Measurements from ENCODE around the gene NPAS3. TPM values are rescaled to one million over a fixed set of nuclear protein-coding genes. Genes with fewer than 3 reads are reported as not detected.

Gene NPAS3
- total and polyA plus RNA-seq, 2 donors (not counting 1 experiment from before 2014, with no cell fraction given) = 0.10 to 0.50 TPM

DNA sequence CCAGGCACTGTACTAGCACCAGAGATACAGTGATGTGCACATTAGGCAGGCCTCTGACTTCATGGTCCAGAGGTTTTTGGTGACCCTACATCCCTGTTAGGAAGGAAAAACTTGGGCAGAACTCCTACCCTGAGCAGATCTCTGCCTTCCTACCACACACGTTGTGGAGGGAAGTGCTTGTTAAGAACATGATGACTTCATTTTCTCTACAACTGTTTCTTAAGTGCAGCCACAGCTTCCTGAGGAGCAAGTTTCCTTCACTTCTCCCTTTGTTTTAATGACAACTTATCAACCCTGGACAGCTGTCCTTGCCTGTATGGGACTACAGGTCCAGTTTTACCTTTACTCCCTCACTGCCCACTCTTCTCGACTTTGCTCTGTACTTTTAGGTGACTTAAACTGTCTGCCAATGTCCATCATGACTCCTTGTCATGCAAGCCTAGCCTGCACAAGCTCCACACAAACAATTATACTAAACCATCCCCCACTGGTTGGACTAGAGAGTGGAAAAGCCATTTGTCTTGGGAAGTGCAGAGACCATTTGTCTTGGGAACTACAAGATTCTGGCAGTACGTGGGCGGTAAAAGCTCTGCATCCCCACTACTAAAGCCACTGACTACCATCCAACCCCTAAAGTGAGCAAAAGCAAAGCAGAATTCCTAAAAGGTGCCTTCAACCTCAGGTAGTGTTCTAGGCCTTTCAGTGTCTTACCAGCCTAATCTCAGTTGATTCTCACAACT lies 652.4 kb downstream of the NPAS3 start:
- H3K9me3 ChIP-seq (ENCODE audit: control insufficient read depth, insufficient read depth, low read depth, low read length) = no peaks in the 10 kb centered on the region
- H4K20me1 ChIP-seq (ENCODE audit: control insufficient read depth, extremely low read depth, insufficient read depth, low read length) = no peaks in the 10 kb centered on the region
- H3K4me2 ChIP-seq (ENCODE audit: extremely low read depth, insufficient read depth, low read length) = no peak overlapping the region
- H3K4me1 ChIP-seq (ENCODE audit: control insufficient read depth, extremely low read depth, insufficient read depth, low read length) = no peaks in the 10 kb centered on the region
- H3K4me3 ChIP-seq (replicated peaks in 1 of 4; ENCODE audit: control extremely low read depth in 1 of 4, insufficient read depth in 1 of 4, low read depth in 3 of 4, low read length in 4 of 4) = no peak overlapping the region
- no peak overlapping the region for H3K9ac ChIP-seq (ENCODE audit: insufficient read depth, low read length)
- no peaks in the 10 kb centered on the region for H3K36me3 ChIP-seq (ENCODE audit: control insufficient read depth, insufficient read depth, low read length)
- H3K27me3 ChIP-seq (ENCODE audit: control insufficient read depth, insufficient read depth, low read length) = no peaks in the 10 kb centered on the region
- TF ChIP-seq, protein P1, sequence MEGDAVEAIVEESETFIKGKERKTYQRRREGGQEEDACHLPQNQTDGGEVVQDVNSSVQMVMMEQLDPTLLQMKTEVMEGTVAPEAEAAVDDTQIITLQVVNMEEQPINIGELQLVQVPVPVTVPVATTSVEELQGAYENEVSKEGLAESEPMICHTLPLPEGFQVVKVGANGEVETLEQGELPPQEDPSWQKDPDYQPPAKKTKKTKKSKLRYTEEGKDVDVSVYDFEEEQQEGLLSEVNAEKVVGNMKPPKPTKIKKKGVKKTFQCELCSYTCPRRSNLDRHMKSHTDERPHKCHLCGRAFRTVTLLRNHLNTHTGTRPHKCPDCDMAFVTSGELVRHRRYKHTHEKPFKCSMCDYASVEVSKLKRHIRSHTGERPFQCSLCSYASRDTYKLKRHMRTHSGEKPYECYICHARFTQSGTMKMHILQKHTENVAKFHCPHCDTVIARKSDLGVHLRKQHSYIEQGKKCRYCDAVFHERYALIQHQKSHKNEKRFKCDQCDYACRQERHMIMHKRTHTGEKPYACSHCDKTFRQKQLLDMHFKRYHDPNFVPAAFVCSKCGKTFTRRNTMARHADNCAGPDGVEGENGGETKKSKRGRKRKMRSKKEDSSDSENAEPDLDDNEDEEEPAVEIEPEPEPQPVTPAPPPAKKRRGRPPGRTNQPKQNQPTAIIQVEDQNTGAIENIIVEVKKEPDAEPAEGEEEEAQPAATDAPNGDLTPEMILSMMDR (conservative IDR thresholded peaks at IDR 0.05 in 1 of 2, IDR thresholded peaks at IDR 0.05 in 1 of 2; ENCODE audit: low read depth in 1 of 2, low read length in 2 of 2) = no peak
- TF ChIP-seq EZH2 (IDR thresholded peaks at IDR 0.05; ENCODE audit: low read length, missing control alignments) = no peak
- H3K79me2 ChIP-seq (ENCODE audit: control insufficient read depth, insufficient read depth, low read length) = no peaks in the 10 kb centered on the region
- H3K27ac ChIP-seq (ENCODE audit: insufficient read depth, low read length) = no peak overlapping the region
- H2AFZ ChIP-seq (ENCODE audit: low read length) = no peak overlapping the region
- DNase-seq (ENCODE audit: low read depth in 2 of 2) = peak in 1 of 2 donors; percentile 81

DNA sequence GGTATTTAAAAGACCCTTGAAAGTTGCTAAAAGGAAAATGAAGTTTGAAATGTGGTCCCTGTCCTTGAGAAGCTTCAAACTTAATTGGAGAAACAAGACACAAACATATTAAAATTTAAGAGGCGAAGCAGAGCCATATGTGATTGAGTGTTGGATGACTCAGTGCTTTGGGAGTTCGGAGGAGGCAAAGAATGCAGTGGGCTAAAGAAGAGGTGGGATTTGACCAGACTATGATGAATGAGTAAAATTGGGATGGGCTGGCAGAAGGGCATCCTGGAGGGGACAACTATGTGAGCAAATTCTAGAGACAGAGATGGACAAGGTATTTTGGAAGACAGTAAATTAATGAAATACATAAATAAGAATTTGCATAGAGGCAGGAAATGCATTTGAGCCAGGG lies 653.6 kb downstream of the NPAS3 start:
- no peaks in the 10 kb centered on the region for H3K4me1 ChIP-seq (ENCODE audit: control insufficient read depth, extremely low read depth, insufficient read depth, low read length)
- TF ChIP-seq, protein P1 (conservative IDR thresholded peaks at IDR 0.05 in 1 of 2, IDR thresholded peaks at IDR 0.05 in 1 of 2; ENCODE audit: low read depth in 1 of 2, low read length in 2 of 2) = no peak
- TF ChIP-seq EZH2 (IDR thresholded peaks at IDR 0.05; ENCODE audit: low read length, missing control alignments) = no peak
- H2AFZ ChIP-seq (ENCODE audit: low read length) = no peak overlapping the region
- no peak overlapping the region for H3K4me2 ChIP-seq (ENCODE audit: extremely low read depth, insufficient read depth, low read length)
- no peak overlapping the region for H3K4me3 ChIP-seq (replicated peaks in 1 of 4; ENCODE audit: control extremely low read depth in 1 of 4, insufficient read depth in 1 of 4, low read depth in 3 of 4, low read length in 4 of 4)
- no peaks in the 10 kb centered on the region for H3K27me3 ChIP-seq (ENCODE audit: control insufficient read depth, insufficient read depth, low read length)
- H3K27ac ChIP-seq (ENCODE audit: insufficient read depth, low read length) = no peak overlapping the region
- H4K20me1 ChIP-seq (ENCODE audit: control insufficient read depth, extremely low read depth, insufficient read depth, low read length) = no peaks in the 10 kb centered on the region
- H3K9ac ChIP-seq (ENCODE audit: insufficient read depth, low read length) = no peak overlapping the region
- no peaks in the 10 kb centered on the region for H3K79me2 ChIP-seq (ENCODE audit: control insufficient read depth, insufficient read depth, low read length)
- no peaks in the 10 kb centered on the region for H3K36me3 ChIP-seq (ENCODE audit: control insufficient read depth, insufficient read depth, low read length)
- peak in 1 of 2 donors; percentile 83 for DNase-seq (ENCODE audit: low read depth in 2 of 2)
- no peaks in the 10 kb centered on the region for H3K9me3 ChIP-seq (ENCODE audit: control insufficient read depth, insufficient read depth, low read depth, low read length)

- Histone ChIP-seq H3K4me1 (ENCODE audit: control insufficient read depth, extremely low read depth, insufficient read depth, low read length) (no peaks in the 10 kb centered on the region), H3K27ac (ENCODE audit: insufficient read depth, low read length) (no peak overlapping the region), H3K36me3 (ENCODE audit: control insufficient read depth, insufficient read depth, low read length) (no peaks in the 10 kb centered on the region), H3K9me3 (ENCODE audit: control insufficient read depth, insufficient read depth, low read depth, low read length) (no peaks in the 10 kb centered on the region), H3K79me2 (ENCODE audit: control insufficient read depth, insufficient read depth, low read length) (no peaks in the 10 kb centered on the region), H2AFZ (ENCODE audit: low read length) (no peak overlapping the region), H3K4me2 (ENCODE audit: extremely low read depth, insufficient read depth, low read length) (no peak overlapping the region), H3K27me3 (ENCODE audit: control insufficient read depth, insufficient read depth, low read length) (no peaks in the 10 kb centered on the region), H3K9ac (ENCODE audit: insufficient read depth, low read length) (no peak overlapping the region), H4K20me1 (ENCODE audit: control insufficient read depth, extremely low read depth, insufficient read depth, low read length) (no peaks in the 10 kb centered on the region), H3K4me3 (replicated peaks in 1 of 4; ENCODE audit: control extremely low read depth in 1 of 4, insufficient read depth in 1 of 4, low read depth in 3 of 4, low read length in 4 of 4) (no peak overlapping the region)
- TF ChIP-seq, protein P1 (conservative IDR thresholded peaks at IDR 0.05 in 1 of 2, IDR thresholded peaks at IDR 0.05 in 1 of 2; ENCODE audit: low read depth in 1 of 2, low read length in 2 of 2) = no peak
- no peak for TF ChIP-seq EZH2 (IDR thresholded peaks at IDR 0.05; ENCODE audit: low read length, missing control alignments)
- DNase-seq (ENCODE audit: low read depth in 2 of 2) = peak in 1 of 2 donors; percentile 21
Observed at GRCh38 chr14:33596211-33597080, 657.8 kb downstream of the NPAS3 start.
